Tibial artery (tissue), 4 donors: ENCODE measurements around the gene CTDNEP1.

ENCODE experiments used
- DNase-seq, 2 donors: peaks; one replicate each; pipeline ENCODE4 v3.0.0-alpha.2; 2019
- H3K27ac ChIP-seq, 2 donors: fragments of 200-600 bp; sonication (generic) in 1 of 2; 1 replicate in 1 of 2; 2 replicates in 1 of 2; pipeline ENCODE4 v1.5.1; 2018 to 2019; ENCODE audit warnings: mild to moderate bottlenecking in 1 of 2
- H3K27me3 ChIP-seq, 2 donors: fragments of 200-600 bp; sonication (generic) in 1 of 2; one replicate each; pipeline versions ENCODE4 v1.5.1 to v1.6.0; 2016 to 2019
- H3K36me3 ChIP-seq, 3 donors: fragments of 200-600 bp; sonication (generic) in 2 of 3; one replicate each; pipeline ENCODE4 v1.5.1; 2016 to 2019; ENCODE audit warnings: mild to moderate bottlenecking in 2 of 3
- H3K4me1 ChIP-seq, 4 donors: fragments of 200-600 bp; sonication (generic) in 2 of 4; 1 replicate in 3 of 4; 2 replicates in 1 of 4; pipeline ENCODE4 v1.5.1; 2016 to 2019
- H3K4me3 ChIP-seq, 2 donors: fragments of 200-600 bp; sonication (generic) in 1 of 2; 1 replicate in 1 of 2; 2 replicates in 1 of 2; pipeline ENCODE4 v1.5.1; 2018 to 2019; ENCODE audit warnings: mild to moderate bottlenecking in 2 of 2
- H3K9me3 ChIP-seq, 3 donors: fragments of 200-600 bp; sonication (generic) in 1 of 3; one replicate each; pipeline ENCODE4 v1.5.1; 2016 to 2019
- CTCF ChIP-seq, 2 experiments: fragments of 200-600 bp in 1 of 2; fragments of 450-650 bp in 1 of 2; IDR thresholded peaks; one replicate each; pipeline ENCODE4 v1.5.1; 2017 to 2019; ENCODE audit warnings: antibody characterized with exemption in 2 of 2, mild to moderate bottlenecking in 1 of 2, moderate library complexity in 1 of 2
- intact Hi-C: fragments of 100-400 bp; cut with DNase I; formaldehyde crosslinking; loops from one replicate; pipeline ENCODE4 v1.15.0; 2023; ENCODE audit warnings: low total_unique reads

Gene CTDNEP1

GRCh38 chr17:7216242-7217112 lies 35.1 kb downstream of the CTDNEP1 start:
- Histone ChIP-seq H3K4me1 (peaks cover 0 to 69% (median 50%) of the 10 kb centered on the region in 4 donors), H3K36me3 (peaks cover 0 to 6% (median 0%) of the 10 kb centered on the region in 3 donors), H3K9me3 (no peaks in the 10 kb centered on the region), H3K27me3 (peaks cover 0 to 22% of the 10 kb centered on the region in 2 donors), H3K27ac (peak overlapping the region; percentile 64 to 69), H3K4me3 (peak overlapping the region; percentile 44 to 49)
- no peak for TF ChIP-seq CTCF (IDR thresholded peaks at IDR 0.05)
- intact Hi-C loops: no loop called here
- no peak for DNase-seq

GRCh38 chr17:7215652-7216180 lies 35.8 kb downstream of the CTDNEP1 start:
- no peak for TF ChIP-seq CTCF (IDR thresholded peaks at IDR 0.05)
- Histone ChIP-seq H3K9me3 (no peaks in the 10 kb centered on the region), H3K36me3 (no peaks in the 10 kb centered on the region), H3K4me3 (peak overlapping the region in 1 of 2 donors; percentile 49), H3K27me3 (peaks cover 0 to 30% of the 10 kb centered on the region in 2 donors), H3K27ac (peak overlapping the region; percentile 59 to 64), H3K4me1 (peaks cover 0 to 61% (median 42%) of the 10 kb centered on the region in 4 donors)
- no peak for DNase-seq
- intact Hi-C loops: no loop called here

GRCh38 chr17:7215136-7215638 lies 36.3 kb downstream of the CTDNEP1 start:
- Histone ChIP-seq H3K27ac (peak overlapping the region; percentile 59 to 64), H3K36me3 (no peaks in the 10 kb centered on the region), H3K4me3 (peak overlapping the region; percentile 49 to 53), H3K27me3 (peaks cover 0 to 34% of the 10 kb centered on the region in 2 donors), H3K9me3 (no peaks in the 10 kb centered on the region), H3K4me1 (peaks cover 0 to 56% (median 37%) of the 10 kb centered on the region in 4 donors)
- DNase-seq: no peak
- no peak for TF ChIP-seq CTCF (IDR thresholded peaks at IDR 0.05)
- intact Hi-C loops: no loop called here

GRCh38 chr17:7214300-7215135 lies 37.0 kb downstream of the CTDNEP1 start:
- Histone ChIP-seq H3K9me3 (no peaks in the 10 kb centered on the region), H3K27me3 (peaks cover 0 to 34% of the 10 kb centered on the region in 2 donors), H3K4me1 (peaks cover 0 to 56% (median 36%) of the 10 kb centered on the region in 4 donors), H3K36me3 (no peaks in the 10 kb centered on the region), H3K27ac (peak overlapping the region; percentile 59 to 64), H3K4me3 (peak overlapping the region; percentile 49 to 53)
- intact Hi-C loops: no loop called here
- peak; percentile 32 to 49 for TF ChIP-seq CTCF (IDR thresholded peaks at IDR 0.05)
- DNase-seq: peak; percentile 98

GRCh38 chr17:7213895-7214299 lies 37.6 kb downstream of the CTDNEP1 start:
- TF ChIP-seq CTCF (IDR thresholded peaks at IDR 0.05): peak in 1 of 2 experiments; percentile 27
- peaks cover 0 to 37% of the 10 kb centered on the region in 2 donors for H3K27me3 ChIP-seq
- peak in 1 of 2 donors; percentile 71 for DNase-seq
- H3K4me1 ChIP-seq: peaks cover 0 to 49% (median 31%) of the 10 kb centered on the region in 4 donors
- H3K36me3 ChIP-seq: no peaks in the 10 kb centered on the region
- H3K9me3 ChIP-seq: no peaks in the 10 kb centered on the region
- intact Hi-C loops: no loop called here
- H3K27ac ChIP-seq: peak overlapping the region; percentile 59 to 64
- H3K4me3 ChIP-seq: peak overlapping the region; percentile 49 to 53
